Stimulated activated CD4-positive, alpha-beta T cell treated with anti-CD3 and anti-CD28 coated beads, Interleukin-1b, Interleukin-23, amount 100 ng/mL, for 48 hours (primary cell): ENCODE data around the gene SLC30A1.
"Not testable (repeated sequence)": the region's sequence is repeated elsewhere in the genome, so short reads cannot be mapped to it uniquely, and the experiment has no call there.

Experiments
- DNase-seq: peaks from one replicate; pipeline ENCODE4 v3.0.0-alpha.2; 2020

Gene SLC30A1

GRCh38 chr1:211583011-211583992 is 4.3 kb upstream of the SLC30A1 start:
- DNase-seq, result no peak

GRCh38 chr1:211581526-211581925 is 2.6 kb upstream of the SLC30A1 start:
- DNase-seq, result no peak

GRCh38 chr1:211580303-211580687 is 1.3 kb upstream of the SLC30A1 start:
- DNase-seq, result no peak

GRCh38 chr1:211579440-211580302 is 710 bp upstream of the SLC30A1 start:
- DNase-seq, result no peak

- DNase-seq, result peak; percentile 67
These were observed 932 bp downstream of the SLC30A1 start for GRCh38 chr1:211577819-211578639.

- DNase-seq, result no peak
These were observed 1.6 kb downstream of the SLC30A1 start for GRCh38 chr1:211577277-211577818.

- no peak for DNase-seq
These were observed 2.2 kb downstream of the SLC30A1 start for GRCh38 chr1:211576717-211577116.

- no peak for DNase-seq
These were observed 4.3 kb downstream of the SLC30A1 start for GRCh38 chr1:211574705-211575104.

- no peak for DNase-seq
These were observed 7.0 kb downstream of the SLC30A1 start for GRCh38 chr1:211571998-211572397.

- not testable (repeated sequence) for DNase-seq
These were observed 8.6 kb downstream of the SLC30A1 start for GRCh38 chr1:211570378-211570777.

GRCh38 chr1:211566431-211567025 is 12.4 kb downstream of the SLC30A1 start:
- DNase-seq, result peak; percentile 6

- no peak for DNase-seq
These were observed 14.9 kb downstream of the SLC30A1 start for GRCh38 chr1:211564084-211564483.

- no peak for DNase-seq
These were observed 19.5 kb downstream of the SLC30A1 start for GRCh38 chr1:211559222-211560010.

- DNase-seq, result no peak
These were observed 20.9 kb downstream of the SLC30A1 start for GRCh38 chr1:211557894-211558625.

GRCh38 chr1:211553549-211553948 is 25.4 kb downstream of the SLC30A1 start:
- no peak for DNase-seq

GRCh38 chr1:211551638-211552460 is 27.1 kb downstream of the SLC30A1 start:
- DNase-seq, result no peak

GRCh38 chr1:211549092-211549711 is 29.8 kb downstream of the SLC30A1 start:
- no peak for DNase-seq

GRCh38 chr1:211548321-211549091 is 30.5 kb downstream of the SLC30A1 start:
- no peak for DNase-seq
